NCI-H187 treated with DMSO at 0.1 percent for 48 hours (cell line): ENCODE results near the gene CRELD2.
A peak's percentile ranks its signal among the peaks of the same experiment; 100 is the strongest.

Source experiments
- DNase-seq: peaks from one replicate; lab custom pipeline; 2025; lab: John Stamatoyannopoulos, UW

The CRELD2 gene

GRCh38 chr22:49958366-49958921, 40.0 kb downstream of the CRELD2 start:
- no peak for DNase-seq

DNA sequence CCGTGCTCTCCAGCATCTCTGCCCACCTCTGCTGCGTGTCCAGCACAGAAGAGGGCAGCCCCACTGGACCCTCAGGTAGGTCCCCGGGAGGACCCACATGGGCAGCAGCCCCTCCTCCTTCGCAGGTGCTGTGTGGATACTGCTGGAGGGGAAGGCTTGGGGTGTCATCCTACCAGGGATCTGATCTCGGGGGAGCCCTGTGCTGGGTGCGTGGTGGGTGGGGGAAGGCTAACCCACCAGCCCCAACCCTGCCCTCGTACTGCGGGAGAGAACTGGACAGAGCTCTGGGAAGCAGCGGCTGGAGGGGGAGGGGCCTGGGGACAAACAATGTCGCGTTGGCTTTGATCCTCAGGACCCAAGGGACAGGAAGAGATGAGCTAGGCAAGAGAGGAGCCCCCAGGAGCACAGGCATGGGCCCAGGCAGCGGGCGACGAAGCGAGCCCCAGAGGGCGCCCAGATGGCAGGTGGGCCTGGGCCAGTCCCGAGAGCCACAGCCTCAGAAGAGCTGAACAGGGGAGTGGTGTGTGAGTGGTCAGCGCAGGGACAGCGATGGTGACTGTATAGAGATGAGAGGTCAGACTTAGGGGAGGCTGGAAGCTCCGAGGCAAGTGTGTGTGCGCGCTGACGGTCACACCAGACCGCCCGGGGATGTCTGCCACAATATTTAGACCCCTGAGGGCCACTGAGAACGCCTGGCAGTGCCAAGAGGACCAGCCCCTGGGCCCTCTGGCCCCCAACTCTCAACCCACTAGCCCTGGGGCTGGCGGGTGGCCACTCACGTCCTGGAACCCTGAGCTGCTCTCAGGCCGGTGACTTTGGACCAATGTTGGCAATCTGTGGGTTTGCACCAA, 40.7 kb downstream of the CRELD2 start:
- DNase-seq = no peak

DNA sequence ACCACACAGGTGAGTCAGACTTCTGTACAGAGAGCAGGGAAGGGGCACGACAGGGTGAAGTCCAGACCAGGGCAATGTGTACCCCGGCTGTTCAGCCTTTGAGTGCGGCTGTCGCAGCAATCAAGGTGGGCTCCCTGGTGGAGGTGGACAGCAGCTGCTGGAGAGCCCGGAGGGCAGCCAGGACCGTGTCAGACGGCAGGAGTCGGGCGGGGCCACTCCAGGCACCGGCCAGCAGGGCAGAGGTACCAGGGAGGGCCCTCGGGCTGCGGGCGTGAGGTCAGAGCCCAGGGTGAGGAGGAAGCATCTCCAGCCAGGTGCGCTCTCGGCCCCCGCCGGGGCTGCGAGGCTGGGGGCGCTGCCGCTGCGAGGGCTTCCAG, 41.3 kb downstream of the CRELD2 start:
- DNase-seq = no peak

GRCh38 chr22:49960159-49961004, 41.9 kb downstream of the CRELD2 start, which contains the start of gene PIM3:
PIM3 (plus strand) TSS chr22:49960772; CDS start chr22:49960948, 176 bp downstream.
- peak; percentile 4 for DNase-seq

GRCh38 chr22:49961005-49961600, 42.7 kb downstream of the CRELD2 start:
- DNase-seq = no peak

- no peak for DNase-seq
These were observed 43.2 kb downstream of the CRELD2 start for GRCh38 chr22:49961601-49962011.

GRCh38 chr22:49962012-49962750, 43.7 kb downstream of the CRELD2 start:
- DNase-seq = no peak

GRCh38 chr22:49962751-49963646, 44.6 kb downstream of the CRELD2 start:
- no peak for DNase-seq

- DNase-seq = no peak
These were observed 45.2 kb downstream of the CRELD2 start for GRCh38 chr22:49963647-49964026.

DNA sequence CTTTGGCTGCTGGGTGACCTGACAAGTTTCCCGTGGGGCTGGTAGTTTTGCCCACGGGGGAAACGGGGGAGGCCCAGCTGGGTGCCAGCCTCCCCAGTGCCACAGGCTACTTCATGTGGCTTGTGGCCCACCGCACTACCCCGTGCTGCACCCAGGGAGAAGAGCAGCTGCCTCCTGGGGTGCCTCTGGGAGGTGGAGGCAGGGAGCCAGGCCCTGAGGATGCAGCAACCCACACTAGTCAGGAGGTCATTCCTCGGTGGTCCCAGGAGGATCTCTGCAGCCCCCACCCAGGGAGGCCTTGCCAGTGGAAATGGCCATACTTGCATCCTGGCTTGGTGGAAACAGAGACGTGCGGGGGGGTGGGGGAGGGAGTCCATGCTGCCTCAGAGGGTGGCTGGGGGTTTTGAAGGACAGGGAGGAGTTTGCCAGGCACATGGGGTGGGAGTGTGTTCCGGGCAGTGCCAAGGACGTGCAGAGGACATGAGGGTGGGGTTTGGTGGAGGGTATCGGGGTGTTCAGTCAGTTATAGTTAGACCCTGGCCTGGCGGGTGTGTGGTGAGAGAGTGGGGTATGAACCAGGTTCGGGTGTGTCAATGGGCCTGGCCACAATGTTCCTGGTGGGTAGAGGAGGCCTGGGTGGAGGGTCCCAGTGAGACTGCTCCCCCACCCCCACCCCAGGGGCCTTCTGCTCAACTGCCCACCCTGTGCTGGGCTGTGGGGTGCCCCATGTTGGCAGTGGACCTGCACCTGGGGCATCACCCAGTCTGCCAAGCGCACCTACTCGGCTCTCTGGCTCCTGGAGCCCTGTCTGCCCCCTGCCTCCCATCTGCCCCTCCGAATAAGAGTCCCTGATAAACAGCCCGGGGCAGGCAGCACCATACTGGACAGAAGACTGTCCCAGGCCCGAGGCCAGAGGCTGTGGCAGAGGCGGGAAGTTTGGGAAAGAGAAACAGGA, 46.0 kb downstream of the CRELD2 start:
- no peak for DNase-seq

DNA sequence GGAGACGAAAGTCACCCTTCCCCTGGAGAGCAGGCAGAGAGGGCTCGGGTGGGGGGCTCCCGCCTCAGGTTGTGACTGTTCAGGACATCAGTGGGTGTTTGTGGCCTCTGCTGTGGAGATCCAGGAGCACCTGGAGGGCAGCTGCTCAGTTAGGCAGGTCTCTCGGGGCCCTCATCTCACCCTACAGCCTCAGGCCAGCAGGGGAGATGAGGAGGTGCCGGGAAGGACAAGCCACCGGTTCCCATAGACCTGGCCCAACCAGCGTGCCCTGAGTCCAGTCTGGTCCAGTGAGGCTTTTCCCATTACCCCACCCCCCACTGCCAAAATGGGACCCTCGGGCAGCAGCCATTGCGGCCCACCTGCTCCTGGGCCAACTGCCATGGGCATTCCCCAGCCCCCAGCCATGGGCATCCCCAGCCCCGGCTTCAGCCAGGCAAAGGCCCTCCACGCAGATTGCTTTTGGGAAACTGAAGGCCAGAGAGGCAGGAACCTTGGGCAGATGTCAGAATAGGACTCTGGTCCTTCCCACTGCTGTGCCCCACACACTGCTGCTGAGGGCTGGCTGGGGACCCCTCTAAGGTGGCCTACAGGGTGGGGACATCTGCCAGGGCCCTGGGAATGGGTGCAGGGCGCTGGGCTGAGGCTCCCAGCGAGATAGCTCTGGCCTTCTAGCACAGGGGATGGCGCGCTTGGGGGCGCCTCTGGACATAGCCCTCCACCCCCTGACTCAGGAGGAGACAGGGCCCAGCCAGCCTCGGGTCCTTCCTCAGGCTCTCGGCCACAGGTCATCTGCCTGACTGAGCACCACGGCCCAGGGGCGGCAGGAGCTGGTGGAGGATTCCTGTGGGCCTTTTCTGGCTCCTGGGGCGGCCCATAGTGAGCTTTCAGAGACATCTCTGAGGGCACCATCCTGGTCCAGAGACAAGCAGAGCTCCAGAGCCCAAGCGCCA, 46.9 kb downstream of the CRELD2 start:
- DNase-seq = no peak

GRCh38 chr22:49966041-49966773, 47.8 kb downstream of the CRELD2 start:
- no peak for DNase-seq

DNA sequence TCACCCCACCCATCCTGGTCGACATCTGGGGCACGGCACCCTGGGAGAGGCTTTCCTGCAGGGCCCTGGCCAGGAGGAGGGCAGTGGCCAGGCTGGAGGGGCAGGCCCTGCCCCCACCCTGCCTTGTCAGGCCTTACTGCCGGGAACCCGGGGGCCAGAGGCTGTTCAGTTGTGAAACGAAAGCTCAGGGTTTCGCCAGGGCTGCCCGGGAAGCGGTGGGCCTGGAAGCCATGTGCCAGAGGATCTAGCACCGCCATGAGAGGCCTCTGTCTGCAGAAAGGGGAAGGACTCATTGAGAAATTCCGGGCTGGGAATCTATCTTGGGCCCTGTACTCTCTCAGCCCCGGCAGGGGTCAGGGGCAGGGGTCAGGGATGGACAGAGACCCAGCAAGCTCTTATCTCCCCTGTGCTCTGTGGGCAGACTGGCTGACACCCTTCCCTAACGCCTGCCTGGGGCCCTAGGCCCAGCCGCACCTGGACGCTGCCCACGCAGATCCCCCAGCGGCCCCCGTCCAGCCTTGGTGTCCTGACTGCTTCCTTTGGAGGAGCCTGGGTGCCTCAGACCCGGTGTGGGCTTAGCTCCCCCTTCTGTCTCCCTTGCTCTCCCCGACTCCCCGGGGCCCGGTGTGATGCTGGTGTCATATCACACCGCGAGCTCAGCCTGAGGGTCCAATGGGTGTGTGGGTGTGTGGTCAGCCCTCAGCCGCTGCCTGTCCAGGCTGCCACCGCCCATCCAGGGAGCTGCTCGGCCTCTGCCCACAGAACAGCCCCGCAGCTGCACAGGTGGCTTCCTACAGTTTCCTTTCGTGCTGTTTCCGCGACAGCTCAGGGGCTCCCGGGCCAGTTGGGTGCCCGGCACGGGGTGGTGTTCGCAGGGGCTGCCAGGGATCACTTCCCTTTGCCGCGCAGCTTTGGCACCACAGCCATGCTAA, 48.6 kb downstream of the CRELD2 start:
- DNase-seq = no peak

DNA sequence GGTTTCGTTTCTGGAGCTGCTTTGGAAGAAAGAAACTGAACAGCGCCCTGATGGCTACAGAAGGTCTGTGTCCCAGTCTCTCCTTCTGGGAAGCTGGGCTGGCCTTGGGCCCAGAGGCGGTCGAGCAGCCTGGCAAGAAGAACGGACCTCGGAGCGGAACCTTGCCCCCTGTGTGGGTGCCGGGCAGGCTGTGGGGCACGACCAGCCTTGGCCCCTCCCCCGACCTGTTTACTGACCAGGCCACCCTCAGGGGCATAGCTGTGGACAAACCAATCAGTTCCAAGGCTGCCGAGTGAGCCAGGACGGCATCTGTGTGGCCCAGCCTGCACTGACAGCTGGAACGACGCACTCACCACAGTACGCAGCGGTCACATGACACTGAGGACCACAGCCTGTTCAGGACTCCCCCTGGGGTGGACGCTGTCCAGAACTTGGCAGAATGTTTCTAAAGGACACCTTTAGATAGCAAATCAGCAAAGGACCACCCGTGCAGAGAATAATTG, 49.3 kb downstream of the CRELD2 start:
- DNase-seq = no peak

DNA sequence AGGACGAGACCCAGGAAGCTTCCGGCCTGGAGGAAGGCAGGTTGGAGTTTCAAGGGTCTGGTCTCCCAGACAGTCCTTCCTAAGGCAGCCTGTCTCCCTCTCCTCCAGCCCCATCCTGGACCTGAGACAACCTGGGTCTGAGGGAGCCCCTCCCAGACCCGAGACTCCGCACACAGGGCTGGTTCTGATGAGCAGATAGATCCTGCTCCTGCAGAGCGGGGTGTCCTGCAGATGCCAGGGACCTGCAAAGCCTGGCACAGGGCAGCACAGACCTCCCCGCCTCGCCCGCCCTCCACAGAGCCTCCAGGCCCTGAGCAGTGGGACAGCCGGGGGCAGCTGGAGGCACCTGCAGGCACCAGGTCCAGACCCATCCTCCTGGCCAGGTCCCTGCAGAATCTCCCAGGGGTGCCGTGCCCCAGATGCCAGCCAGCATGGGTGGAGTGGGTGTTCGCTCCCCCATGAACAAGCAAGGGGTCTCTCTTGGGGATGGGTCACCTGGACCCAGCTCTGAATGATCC, 49.9 kb downstream of the CRELD2 start:
- DNase-seq = no peak
